Stimulated activated CD8-positive, alpha-beta memory T cell treated with anti-CD3 and anti-CD28 coated beads, Interleukin-15, amount 100 ng/mL, for 1 hour (primary cell): Measurements from ENCODE around the gene PRKG1.

Experiments used
- DNase-seq: peaks from one replicate; pipeline ENCODE4 v3.0.0-alpha.2; 2020; ENCODE audit warnings: low read depth

Gene PRKG1

DNA sequence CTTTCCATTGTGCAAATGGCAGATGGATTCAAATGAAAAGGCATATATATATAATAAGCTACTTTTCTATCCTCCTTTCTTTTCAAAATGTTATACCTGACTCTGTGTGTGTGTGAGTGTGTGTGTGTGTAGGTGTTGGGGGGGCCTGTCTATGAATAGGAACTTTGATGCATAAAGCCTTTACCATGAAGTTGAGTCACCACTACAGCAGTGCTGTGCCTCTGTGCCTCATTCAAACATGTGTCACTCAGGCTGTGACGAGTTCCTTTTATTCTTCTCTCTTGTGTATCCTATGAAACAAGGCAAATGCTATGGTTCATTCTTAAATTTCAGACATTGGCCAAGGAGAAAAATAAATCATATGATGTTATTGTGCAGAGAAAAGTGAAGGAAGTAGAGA, 1187.1 kb downstream of the PRKG1 start:
- DNase-seq, result no peak

DNA sequence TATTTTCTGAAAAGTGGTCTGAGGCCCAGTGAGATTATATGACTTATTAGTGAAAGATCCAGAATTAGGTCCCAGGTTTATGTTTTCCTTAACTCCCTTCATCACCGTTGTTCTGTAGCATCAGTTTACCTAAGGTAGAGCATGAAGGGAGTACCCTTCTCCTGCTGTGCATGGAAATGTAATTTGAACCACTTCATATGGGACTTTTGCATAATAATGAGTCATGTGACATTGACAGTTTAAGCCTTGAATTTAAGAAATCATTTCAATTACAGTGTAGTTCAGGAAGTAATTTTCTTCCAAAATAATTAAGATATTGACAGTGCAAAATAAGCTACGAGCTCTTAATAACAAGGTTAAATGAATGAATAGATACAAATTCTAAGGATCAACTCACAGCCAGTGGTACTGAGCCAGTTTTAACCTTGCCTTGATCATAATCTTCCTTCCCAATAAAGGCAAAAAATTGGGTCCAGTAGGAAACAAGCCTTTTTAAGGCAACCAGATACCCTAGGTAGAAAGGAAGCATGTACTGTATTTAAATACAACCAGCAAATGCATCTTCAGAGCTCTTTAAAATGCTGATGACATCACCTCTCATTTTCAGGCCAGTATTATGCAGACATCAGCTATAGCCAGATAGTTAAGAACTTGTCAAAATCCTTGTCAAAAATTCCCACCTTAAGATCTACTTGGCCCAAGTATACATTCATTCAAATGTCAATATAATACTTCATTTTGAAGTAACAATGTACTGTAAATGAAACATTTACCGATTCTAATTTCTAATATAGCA, 1191.0 kb downstream of the PRKG1 start:
- no peak for DNase-seq

DNA sequence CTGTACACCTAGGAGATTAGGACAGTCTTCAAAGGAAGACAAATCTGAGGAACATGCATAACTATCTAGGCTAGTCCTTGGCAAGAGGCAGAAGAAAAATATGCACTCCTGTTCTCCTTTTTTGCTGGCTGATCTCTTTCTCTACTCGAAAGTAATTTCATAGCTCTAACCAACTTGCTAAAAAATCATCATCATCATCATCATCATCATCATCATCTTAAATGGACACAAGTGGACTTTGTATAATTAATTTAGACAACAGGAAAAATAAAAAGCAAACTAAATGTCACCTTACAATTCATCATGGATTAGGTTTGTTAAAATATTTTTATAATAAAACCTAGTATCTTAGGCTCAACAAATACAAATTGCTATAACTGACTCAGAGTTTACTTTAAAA, 1192.6 kb downstream of the PRKG1 start:
- no peak for DNase-seq

DNA sequence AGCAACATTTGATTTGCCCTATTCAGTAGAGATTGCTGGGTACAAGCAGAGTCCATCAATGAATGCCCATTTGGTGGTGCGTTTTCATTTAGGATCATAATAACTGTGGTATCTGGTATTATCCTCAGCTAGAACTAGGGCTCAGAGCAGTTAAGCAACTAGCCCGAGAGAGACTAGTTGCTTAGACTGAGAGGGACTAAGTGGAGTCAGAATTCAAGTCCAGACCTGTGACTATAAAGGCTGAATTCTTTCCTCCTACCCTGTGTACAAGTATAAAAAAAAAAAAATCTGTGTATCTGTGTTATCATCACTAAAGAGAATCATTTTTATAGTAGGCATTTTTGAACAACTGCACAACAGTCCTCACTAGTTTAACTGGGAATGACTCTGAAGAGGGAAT, 1194.5 kb downstream of the PRKG1 start:
- no peak for DNase-seq

DNA sequence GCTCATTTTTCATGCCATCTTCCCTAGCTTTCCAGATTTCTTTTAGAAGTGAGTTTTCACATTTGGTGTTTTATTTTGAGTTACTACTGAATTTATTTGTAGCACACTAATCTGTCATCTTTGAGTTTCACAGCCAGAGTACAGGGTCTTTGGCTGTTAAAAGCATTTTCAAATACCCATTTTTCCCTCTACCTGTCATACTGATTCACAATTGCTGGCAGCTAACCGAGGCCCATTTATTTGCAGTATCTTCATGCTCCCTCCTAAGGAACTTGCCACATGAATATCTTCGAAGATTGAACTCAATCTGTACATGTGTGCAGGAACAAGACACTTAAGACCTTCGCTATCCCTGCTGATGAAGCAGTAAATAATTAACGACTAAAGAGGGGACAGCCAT, 1194.9 kb downstream of the PRKG1 start:
- DNase-seq, result no peak

DNA sequence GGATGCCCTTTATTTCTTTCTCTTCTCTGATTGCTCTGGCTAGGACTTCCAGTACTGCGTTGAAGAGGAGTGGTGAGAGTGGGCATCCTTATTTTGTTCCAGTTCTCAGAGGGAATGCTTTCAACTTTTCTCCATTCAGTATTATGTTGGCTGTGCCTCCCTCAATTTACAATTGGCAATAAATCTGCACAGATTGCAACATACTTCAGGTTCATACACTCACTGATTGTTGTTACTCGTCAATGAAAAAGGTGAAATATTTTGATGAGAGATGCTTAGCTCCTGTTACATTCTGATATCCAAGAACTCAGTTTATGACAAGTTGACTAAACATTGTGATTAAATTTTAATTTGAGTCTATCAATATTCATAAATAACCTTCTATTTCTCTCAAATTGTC, 1201.9 kb downstream of the PRKG1 start:
- DNase-seq, result no peak

DNA sequence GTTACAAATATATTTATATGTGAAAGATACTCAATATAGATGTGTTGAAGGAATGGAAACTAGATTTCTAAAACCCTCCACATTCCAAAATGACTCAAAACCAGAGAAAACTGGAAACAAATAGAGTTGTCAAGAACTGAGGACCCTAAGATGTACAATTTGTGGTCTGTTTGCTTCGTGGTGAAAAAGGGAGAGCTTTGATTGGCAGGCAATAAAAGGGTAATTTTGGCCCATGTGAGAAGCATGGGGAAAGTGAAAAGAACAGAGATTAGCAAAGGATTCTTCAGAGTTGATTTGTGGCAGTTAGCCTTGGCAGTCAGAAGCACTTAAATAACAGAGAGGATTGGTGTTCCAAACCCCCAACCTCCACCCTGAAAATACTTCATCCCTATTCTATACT, 1202.7 kb downstream of the PRKG1 start:
- DNase-seq, result no peak

DNA sequence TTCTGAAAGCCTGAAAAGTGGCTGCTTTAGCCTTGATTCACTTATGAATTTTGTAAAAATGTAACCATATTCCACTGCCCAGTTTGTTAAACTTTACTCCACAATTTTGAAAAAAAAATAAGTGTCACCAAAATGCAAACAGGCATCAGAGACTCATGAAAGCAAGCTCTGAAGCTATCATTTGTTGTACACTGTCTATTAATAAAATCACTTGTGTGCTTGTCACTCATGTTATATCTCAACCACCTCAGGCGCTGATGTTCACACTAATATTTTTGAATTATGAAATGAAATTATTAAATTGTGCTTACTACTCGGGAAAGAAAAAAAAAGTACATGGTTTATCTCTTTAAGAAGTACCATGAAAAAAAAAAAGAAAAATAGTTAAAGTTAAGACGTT, 1205.3 kb downstream of the PRKG1 start:
- DNase-seq, result no peak

DNA sequence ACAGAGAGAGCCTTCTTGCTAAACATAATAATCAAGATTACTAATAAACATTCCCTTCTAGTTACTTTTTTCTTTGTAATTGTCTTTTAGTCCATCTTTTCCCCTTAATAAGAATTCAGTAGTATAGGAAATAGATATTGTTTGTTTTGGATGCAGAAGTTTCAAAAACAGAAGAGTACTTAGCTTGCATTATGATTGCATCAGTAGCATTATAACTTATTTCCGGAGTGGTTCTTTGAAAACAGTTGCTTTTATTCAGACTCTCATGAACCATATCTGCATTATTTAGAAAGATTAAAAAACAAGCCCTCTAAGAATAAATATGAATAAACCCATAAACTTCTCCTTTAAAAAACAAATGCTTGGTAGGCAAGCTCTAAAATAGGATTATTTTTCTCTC, 1205.8 kb downstream of the PRKG1 start:
- DNase-seq, result no peak

DNA sequence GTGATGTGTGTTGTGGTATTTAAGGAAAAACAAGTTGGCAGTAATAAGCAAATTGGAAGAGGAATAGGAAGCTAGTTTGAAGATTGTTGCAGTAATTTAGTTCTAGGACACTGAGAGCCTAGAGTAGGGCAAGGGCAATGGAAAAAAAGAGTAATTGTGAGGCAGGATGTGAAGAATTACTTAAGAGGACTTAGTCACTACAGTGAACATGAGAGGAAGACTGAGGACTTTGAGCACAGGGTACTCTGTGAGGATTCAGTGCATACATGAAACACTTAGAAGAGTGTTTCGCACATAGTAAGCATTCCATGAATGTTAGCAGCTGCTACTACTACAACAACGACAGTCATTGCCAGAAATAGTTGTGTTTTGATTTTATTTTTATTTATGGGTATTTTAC, 1208.9 kb downstream of the PRKG1 start:
- DNase-seq, result no peak

DNA sequence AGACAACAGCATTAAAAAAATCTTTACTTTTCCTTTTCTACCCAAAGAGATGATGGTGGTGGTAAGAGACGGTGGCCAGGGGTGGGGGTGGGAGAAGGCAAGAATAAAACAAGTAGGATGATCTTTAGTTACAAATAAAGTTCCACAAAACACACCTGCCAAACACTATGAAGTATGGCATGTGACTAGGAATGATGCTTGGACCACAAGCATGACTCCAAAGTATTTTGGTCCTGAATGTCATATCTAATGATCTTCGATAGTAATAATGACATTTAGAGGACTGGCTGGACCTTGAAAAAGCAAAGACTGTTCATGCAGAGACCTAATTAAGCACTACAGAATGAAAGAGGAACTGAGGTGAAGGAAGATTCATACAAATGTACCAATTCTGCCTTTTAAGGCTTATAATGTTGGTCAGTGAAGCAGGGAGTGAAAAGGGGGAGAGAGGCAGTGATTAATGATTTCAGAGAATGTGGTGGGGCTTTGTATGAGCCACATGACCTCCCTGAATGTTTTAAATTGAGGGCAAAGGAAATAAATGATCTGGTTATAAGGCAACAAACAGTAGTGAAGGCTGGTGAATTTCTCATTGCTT, 1210.2 kb downstream of the PRKG1 start:
- DNase-seq, result no peak

DNA sequence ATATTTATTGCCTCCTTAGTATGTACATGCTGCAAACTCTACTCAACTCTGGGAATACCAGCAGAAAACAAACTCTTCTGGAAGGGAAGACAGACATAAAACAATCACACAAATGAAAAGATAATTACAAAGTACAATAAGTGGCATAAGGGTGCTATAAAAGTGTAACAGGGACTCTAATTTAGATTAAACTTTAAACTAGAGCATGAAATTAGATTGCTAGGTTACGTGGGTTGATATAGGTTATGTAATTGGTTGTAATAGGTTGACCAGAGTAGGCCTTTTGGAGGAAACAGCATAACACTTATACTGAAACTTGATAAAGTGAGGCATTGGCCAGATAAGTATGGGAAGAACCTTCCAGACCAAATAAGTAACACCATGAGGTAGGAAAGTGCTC, 1213.6 kb downstream of the PRKG1 start:
- no peak for DNase-seq

DNA sequence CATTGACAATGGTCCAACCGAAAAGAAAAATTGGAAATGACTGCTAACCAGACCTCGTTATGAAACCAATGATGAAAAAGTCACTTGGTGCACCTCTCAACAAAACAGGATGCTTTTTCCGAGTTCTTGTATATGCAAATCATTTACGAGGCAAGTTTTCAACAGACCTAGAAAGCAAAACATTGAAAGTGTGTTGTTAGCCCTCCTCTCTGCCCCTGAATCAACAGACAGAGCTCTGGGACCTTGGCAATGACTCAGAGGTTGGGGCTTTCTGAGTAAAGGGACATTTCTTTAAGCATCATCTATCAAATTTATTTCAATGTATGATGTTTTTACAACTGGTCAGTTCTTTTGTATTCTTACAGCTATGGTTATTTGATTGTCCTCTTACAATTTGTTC, 1223.5 kb downstream of the PRKG1 start:
- DNase-seq, result no peak

DNA sequence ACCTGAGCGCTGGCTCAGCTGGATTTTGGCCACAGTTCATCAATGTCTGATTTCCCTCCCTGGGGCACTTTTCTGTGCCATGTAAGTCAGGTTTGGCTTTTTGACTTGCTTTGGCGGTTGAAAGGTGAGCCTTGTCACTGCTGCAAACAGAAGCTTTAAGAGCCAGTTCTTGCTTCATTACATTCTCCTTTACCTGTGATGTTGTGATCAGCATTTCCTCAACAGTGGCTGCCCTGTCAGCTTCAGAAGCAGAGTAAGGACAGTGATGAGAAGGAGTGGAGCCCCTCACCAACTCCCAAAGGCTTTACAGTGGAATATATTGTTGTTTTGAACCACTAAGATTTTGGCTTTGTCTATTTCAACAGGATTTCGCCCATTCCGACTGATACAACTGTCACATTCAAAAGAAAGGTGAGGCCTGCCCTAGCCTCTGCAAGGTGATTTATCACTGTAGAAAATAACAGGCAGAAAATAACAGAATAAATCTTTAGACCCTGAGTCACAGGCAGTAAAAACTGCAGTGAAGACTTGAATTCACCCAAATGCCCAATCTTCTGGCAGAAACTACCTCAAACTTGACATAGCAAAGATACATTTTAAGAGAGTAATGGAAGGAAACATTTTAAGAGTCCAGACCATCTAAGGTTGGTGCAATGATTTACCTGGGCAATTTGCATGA, 1226.5 kb downstream of the PRKG1 start:
- DNase-seq, result no peak

DNA sequence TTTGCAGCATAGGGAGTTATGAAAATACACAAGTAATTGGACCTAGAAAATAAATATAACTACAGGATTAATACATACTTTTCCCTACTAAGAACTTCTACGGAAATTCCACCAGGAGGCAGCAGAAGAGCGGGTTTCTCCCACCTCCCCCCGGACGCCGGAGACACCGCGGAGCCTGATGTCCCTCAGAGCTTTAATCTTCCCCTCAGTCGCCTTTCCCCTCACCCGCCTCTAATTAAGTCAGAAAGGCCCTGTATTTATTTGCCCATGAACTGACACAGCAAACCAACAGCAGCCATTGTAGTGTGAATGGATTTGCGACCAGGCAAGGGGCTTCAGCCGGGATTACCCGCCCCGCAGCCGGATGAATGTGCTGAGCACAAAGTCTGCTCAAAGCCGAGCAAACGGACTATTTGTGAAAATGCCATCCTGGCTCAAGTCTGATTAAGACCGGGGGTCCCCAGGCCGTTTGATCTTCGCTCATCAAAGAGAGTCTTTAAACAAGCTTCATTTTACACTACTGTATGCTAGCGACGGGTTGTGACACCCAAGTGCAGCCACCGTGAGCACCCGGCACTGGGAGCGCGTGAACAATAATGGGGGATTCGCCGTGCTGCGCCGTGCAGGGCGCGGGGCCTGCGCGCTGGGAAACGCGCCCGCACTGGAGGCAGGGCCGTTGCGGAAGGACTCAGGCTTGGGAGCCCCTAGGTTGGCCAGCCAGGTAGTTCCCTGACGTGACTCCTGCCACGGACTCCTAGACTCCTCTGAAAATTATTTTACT, 1234.2 kb downstream of the PRKG1 start:
- no peak for DNase-seq

DNA sequence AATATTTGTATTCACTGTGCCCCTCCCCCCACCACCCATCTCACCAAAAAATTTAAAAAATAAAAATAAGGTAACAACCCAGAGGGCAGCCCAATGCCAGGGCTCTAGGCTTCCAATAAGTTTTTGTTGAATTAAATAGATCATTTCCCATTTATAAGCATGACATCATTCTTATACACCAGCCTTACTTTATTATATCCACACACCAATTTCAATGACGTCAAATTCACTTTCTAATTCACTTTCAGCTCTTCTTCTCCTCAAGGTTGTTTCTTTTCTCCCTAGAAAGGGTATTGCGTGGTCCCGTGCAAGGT, 1238.6 kb downstream of the PRKG1 start:
- DNase-seq, result no peak

DNA sequence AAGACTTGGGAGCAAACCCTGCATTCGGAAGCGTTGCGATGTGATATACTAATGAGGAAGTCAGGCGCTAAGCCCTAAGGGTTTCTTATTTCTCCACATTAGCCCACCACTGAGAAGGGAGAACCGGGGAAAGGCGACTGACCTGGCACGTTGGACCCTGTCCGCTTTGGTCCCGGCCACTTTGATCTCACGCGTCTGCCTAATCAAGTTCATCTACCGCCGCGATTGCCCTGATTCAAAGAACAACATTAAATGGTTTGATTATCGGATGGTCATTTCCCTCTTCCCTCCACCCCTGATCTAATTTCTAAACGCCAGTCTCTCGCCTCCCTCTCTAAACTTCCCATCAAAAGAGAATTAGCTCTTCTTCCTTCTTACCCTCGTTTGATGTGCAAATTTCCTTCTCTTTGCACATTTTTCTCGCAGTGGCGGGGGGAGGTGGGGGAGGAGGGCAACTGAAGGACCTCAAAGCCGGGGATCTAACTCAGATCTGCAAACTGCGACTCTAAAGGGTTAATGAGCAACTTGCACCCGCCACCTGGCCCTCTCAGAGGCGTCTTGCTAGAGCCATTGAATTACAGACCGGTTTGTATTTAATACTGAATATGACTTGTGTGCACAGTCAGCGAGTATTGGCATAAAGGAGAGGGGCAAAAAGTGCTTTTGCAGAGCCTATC, 1239.1 kb downstream of the PRKG1 start:
- no peak for DNase-seq

DNA sequence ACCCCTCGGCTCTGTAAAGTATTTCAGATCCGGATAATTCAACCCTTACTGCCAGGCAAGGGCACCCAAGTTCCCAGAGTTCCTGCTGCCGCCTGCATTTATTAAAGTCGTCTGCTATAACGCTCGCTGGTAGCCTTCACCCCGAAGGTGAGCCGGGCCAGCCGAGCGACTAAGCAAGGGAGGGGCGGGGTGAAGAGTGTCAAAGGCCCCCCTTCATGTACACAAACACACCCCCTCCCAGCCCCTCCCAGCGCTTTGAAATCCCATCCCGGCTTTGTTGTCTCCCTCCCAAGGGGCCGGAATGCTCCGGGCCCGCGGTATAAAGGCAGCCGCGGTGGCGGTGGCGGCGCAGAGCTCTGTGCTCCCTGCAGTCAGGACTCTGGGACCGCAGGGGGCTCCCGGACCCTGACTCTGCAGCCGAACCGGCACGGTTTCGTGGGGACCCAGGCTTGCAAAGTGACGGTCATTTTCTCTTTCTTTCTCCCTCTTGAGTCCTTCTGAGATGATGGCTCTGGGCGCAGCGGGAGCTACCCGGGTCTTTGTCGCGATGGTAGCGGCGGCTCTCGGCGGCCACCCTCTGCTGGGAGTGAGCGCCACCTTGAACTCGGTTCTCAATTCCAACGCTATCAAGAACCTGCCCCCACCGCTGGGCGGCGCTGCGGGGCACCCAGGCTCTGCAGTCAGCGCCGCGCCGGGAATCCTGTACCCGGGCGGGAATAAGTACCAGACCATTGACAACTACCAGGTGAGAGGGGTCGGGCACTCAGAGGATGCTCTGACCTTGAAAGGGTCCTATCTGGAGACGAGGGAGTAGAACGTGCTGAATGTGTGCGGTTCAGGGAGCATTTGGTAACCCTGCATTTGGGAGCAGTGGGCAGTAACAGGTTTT, 1239.9 kb downstream of the PRKG1 start, which contains the start of gene DKK1:
Gene DKK1 (plus strand): TSS at position 349 of the 889 bp plus-strand sequence. CDS start 154 bp downstream, at position 503.
- no peak for DNase-seq

DNA sequence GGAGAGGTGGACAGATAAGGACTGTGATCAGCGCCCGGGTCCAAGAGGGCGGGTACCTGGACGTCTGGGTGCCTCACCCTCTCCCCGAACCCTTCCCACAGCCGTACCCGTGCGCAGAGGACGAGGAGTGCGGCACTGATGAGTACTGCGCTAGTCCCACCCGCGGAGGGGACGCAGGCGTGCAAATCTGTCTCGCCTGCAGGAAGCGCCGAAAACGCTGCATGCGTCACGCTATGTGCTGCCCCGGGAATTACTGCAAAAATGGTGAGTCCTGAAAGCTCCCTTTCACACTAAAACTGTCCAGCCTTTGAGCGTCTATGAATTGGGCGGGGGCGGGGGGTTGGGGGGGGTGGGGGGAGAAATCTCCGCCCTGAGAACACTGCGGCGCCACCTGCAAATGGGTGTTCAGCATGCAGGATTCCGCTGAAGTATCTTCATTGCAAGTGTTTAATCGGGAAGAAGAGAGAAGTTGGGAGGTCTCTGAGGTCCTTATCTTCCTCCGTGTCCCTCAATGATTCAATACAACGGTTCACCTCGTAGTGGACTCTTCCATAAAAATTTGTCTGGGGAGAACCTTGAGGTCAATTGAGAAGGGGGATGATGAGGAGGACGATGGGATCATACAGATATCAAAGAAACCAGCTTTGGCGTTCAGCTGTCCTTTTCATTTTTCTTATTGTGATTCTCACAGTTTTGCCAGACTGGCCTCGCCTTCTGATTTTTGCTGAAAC, 1240.7 kb downstream of the PRKG1 start:
- no peak for DNase-seq

DNA sequence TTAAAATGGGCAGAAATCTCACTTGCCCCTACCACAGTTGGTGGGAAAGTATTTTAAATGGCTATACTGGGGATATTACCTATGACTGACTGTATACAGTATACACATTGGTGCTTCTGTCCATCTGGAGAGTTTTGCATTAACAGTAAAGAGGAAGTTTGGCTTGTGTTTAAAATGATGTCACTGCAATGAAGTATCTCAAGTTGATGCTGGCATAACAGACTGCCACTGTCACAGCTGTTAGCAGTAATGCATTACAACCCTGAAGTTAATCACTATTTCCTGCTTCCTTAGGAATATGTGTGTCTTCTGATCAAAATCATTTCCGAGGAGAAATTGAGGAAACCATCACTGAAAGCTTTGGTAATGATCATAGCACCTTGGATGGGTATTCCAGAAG, 1241.7 kb downstream of the PRKG1 start:
- no peak for DNase-seq
